NCI-H2196 treated with DMSO at 0.1 percent for 48 hours (cell line): ENCODE measurements around the gene OTOG.

ENCODE experiments used
- DNase-seq: peaks from one replicate; lab custom pipeline; 2025; ENCODE audit not compliant: unreplicated experiment; lab: John Stamatoyannopoulos, UW

Gene OTOG

GRCh38 chr11:17538054-17538453 lies 9.0 kb upstream of the OTOG start:
- no peak for DNase-seq

DNA sequence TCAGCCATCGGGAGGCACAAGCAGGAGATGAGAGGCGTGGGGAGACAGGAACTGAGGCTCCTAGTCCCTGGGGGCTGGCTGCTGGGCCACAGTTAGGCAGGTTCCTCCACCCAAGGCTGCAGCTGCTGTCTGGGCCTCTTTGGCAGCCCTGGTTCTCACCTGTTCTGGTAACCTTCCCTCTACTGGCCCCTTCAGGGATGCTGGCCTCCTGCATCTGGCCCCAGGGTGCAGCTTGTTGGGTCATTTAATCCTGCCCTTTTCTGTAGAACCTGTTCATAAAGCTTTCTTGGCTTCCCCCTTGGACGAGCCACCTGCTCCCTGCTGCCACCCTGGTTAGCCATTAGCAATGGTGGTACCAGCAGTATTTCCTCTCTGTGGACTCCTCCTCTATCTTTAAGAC lies 8.3 kb upstream of the OTOG start:
- peak; percentile 45 for DNase-seq

GRCh38 chr11:17540807-17541206 lies 6.3 kb upstream of the OTOG start:
- no peak for DNase-seq

DNA sequence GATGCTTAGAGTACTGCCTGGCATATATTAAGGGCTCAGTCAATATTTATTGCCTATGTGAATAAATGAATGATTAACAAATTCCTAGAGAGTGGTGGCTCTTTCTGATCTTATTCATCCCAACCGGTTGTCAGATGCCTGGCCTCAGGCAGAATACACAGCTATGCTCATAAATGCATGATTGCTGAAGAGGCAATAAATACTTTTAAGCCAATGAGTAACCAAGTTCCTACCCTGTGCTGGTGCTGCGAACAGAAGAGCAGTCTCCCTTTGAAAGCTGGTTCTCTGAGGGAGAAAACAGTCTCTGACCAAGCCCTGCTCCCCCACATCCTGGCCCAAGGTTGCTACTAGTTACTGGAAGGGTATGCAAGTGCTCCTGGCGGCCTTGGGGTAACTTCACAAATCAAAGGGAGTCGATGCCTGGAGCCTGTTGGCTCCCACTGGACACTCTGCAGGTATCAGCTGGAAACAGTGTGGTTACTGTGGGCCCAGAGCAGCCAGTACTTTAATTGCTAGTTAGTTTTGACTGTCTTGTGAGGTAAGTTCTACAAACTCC lies 5.7 kb upstream of the OTOG start:
- no peak for DNase-seq

- no peak for DNase-seq
These were observed 4.8 kb upstream of the OTOG start for GRCh38 chr11:17542249-17542648.

DNA sequence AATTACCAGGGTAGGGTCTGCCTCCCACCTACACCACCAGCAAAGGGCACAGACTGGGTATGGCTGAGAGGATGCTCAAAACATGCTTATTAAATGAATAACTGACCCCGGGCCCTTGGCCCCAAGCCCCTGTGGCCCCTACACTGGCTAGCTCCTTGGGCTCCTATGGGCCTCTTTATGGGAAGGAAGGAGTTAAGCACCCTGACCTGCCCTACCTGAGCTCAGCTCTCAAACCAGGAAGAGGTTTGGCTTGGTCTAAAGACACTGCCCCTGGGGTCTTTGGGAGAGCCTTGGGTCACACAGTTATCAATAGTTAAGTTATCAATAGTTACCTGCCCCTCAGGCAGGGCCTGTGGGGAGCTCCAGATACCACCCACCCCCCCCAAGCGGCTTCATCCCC lies 4.0 kb upstream of the OTOG start:
- DNase-seq: no peak

DNA sequence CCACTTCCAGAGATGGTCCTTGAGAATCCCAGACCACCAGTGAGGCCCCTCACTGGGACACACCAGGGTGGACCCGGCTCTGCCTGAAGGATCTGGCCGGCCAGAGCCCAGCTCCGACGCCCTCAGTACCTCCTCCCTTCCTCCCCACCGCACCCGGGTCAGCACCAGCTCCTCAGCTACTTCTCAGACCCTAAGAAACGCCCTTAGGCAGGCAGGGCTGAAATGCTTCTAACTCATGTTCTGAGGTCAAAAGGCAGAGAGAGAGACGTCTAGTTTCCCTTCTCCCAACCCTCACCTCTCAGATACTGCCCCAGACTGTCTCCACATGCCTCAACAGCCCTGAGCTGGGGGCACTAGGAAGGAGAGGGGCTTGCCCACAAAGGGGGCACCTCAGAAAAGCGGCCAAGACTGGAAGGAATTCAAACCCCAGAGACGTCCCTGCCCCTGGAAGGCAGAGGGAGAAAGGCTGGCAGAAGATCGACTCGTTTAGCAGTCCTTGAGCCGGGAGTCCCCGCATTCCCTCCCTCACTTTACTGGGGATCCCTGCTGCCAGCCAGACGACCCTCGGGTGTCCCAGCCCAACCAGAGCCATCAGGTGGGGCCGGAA lies 3.4 kb upstream of the OTOG start:
- no peak for DNase-seq

- no peak for DNase-seq
These were observed 2.9 kb upstream of the OTOG start, which contains the start of gene USH1C for GRCh38 chr11:17544181-17544622. Gene USH1C (minus strand): TSS chr11:17544416. CDS start chr11:17544307, 109 bp downstream.

GRCh38 chr11:17546240-17546639 lies 819 bp upstream of the OTOG start:
- no peak for DNase-seq

DNA sequence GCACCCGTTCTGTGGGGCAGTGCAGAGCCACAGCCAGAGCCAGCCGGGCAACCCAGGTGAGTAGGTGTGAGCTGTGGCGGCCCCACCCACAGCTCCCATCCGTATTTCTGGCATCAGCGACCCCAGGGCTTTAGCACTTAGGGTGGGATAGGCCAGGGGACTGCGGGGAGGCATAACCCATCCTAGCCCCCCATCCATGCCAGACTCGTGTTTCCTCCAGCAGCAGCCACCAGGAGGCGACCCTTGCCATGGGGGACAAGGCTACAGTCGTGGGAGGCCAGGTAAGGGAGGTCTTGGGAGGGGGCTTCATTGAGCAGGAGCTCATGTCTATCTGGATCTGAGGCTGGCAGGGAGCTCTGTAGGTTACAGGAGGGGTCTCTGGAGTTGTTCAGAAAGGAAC lies 873 bp downstream of the OTOG start:
- no peak for DNase-seq

DNA sequence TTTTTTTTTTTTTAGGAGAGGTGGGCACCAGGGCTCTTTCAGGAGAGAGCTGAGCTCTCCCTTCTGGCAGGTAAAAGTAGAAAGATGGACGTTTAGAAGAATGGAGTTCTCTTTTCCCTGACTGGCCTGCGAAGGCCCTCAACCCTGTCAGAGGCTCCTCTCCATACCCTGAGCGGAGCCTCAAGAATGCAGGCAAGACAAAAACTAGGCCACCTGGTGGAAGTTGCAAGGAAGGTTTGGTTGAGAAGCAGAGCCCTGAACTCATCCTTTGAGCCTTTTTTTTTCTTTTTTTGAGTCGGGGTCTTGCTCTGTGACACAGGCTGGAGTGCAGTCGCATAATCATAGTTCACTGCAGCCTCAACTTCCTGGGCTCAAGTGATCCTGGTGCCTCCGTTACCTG lies 1.4 kb downstream of the OTOG start:
- DNase-seq: no peak

DNA sequence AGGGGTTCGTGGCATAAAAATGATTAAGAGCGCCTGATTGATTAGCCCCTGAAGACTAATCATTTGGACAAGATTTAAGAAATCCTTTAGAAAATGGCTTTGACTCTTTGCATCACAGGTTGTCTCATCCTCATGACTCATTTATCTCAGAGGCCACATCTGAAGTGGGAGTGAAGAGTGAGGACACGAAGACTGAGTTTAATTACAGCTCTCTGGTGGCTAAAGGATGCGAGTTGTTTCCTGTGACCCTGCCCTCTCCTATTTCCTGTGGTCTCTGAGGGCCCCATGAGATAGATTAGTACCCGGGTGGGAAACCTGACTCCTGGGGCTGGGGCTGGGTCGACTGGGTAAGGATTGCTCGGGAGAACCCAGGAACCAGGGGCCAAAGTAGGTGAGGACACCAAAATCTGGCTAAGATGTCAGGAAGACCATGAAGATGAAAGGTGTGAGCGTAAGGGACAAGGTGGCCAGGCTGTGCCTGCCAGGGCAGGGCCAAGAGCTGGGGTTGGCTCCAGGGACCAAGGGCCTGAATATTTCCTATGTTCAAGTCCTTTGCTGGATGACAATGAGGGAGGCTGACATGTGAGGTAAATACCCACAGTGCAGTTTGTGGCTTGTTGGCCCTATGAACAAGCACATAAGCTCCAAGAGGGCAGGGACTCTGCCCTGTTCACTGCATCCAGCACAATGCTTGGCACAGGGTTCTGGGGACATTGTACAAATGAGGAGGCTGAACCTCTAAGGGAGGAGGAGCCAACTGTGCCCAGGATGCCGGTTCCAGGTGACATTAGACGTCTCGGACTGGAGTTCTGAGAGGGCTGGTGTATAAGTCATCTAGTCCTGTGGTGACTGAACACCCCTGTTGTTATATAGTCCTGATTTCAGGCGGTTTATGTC lies 3.6 kb downstream of the OTOG start:
- no peak for DNase-seq

DNA sequence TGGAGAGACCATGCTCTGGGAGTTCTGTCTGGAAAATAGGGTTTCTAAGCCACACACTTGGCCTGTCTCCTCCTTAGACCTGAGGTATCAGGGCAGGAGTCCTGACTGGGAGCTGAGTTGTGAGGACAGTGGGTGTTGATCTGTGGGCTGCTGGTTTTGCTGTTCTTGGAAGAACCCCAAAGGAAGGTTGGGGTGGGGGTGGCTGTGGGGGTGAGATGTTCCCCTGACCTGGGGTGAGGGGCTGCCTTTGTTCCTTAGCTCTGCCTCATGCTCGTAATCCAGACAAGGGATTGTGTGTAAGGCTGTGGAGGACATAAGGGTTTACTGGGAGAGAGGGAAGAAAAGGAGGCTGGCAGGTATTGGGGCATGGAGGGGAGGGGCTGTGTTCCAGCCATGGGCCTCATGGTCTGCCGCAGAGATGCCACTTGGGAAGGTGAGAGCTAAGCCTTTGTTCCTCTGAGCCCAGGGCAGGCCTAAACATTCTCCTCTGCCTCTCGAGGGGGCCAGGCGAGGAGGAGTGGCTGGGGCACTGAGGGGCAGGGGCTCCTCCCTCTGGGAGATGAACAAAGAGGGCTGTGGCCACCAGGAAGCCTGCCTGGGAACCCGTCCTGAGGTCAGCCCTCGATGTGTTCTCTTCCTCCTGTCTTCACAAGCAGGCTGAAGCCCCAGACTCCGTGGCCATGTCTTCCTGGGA lies 4.4 kb downstream of the OTOG start:
- DNase-seq: no peak

DNA sequence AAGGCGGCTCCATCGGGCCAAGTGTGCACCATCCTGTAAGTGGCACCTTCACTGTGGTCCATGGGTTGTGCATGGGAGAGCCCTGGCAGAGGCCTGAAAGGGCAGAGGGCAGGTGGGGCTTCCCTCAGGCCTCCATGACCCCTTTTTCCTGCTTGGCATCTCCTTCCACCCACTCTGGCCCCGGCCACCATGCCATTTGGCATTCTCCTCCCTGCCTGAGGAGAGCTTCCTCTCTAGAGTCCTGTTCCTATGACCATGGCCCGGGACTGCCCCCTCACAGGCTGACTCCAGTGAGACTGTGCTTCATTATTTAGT lies 4.9 kb downstream of the OTOG start:
- no peak for DNase-seq

DNA sequence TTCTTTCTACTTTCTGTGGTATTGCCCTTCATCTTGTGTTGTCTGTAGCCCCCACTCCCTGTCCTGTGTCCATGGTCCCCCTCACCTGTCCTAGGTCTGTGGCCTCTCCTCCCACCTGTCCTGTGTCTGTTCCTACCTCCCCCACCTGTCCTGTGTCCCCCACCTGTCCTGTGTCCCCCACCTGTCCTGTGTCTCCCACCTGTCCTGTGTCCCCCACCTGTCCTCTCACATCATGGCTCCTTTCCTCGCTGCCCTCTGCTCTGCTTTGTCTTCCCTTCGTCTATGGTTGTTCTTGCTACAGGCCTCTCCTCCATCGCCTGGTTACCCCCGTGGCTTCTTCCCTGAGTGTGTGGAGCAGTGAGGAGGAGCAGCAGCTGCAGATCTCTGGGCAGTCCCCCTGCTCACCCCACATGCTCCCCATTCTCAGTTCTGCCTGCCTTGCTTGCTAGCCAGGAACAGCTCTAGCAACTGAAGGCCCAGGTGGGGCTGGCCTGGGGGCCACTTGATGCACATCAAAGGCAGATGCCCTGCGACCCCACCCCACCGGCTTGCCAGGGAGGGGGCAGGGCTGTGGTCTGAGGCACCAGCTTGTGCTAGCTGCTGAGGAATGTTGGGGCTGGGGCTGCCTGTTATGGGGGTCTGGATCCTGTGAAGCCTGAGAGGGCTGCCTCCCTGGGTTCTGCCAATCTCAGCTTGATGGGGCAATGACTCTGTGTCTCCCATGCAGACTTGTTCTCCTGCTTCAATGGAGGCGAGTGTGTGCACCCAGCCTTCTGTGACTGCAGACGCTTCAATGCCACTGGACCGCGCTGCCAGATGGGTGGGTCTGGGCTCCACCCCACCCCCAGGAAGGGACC lies 5.6 kb downstream of the OTOG start:
- no peak for DNase-seq

DNA sequence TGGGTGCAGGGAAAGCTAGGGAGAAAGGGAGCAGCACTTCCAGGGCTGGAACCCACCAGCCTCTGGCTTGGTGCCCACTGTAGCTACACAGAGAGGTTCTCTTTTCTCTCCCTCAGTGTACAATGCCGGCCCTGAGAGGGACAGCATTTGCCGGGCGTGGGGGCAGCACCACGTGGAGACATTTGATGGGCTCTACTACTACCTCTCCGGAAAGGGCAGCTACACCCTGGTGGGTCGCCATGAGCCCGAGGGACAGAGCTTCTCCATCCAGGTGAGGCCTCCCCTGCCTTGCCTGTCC lies 6.1 kb downstream of the OTOG start:
- no peak for DNase-seq

GRCh38 chr11:17554487-17554886 lies 7.4 kb downstream of the OTOG start:
- no peak for DNase-seq

- no peak for DNase-seq
These were observed 9.9 kb downstream of the OTOG start for GRCh38 chr11:17556999-17557398.

DNA sequence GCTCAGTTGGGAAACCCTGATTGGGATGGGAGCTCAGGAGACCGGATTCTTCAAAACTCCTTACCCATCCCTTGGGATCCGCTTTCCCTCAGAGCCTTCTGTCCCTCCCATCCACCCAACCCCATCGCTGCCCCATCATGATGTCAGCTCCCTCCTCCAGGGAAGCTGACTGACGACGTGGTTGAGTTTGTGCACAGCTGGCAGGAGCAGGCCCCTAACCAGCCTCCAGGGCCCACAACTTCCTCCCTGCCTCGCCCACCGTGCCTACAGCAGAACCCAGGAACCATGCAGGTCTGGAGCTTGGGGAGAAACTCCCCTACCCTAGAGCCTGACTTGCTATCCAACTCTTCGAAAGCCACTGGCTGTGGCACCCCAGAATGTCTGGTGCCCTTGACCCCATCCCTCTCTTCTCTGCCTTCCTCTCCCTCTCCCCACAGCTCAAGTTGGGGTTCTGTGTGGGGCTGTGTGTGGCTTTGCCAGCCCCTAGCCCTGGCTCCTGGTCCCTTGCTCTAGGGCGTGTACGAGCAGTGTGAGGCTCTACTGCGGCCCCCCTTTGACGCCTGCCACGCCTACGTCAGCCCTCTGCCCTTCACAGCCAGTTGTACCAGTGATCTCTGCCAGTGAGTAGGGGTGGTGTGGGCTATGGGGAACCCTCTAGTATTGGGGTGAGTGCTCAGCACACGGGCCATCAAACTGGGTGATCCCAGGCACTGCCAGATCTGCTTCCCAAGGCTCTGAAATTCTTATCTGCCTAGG lies 11.1 kb downstream of the OTOG start:
- DNase-seq: no peak

- DNase-seq: no peak
These were observed 11.9 kb downstream of the OTOG start for GRCh38 chr11:17558916-17559315.
